ENCODE results near the gene NDUFAF7.
"Not testable (repeated sequence)": the region's sequence is repeated elsewhere in the genome, so short reads cannot be mapped to it uniquely, and the experiment has no call there.

The NDUFAF7 gene

GRCh38 chr2:37231241-37232130 is at the start of gene NDUFAF7, which contains the start of gene CEBPZ:
TSS of gene NDUFAF7 (plus strand) at chr2:37231658. CDS start at chr2:37231706, 48 bp downstream.
TSS of gene CEBPZ (minus strand) at chr2:37231596. CDS start at chr2:37231567, 29 bp downstream.
- peak; percentile 84 for DNase-seq

- no peak for DNase-seq
These were observed 49.5 kb upstream of the NDUFAF7 start for GRCh38 chr2:37181726-37182684.

GRCh38 chr2:37188570-37188969 is 42.9 kb upstream of the NDUFAF7 start, which contains the start of gene SULT6B1:
TSS of gene SULT6B1 (minus strand) at chr2:37188670. CDS start at chr2:37188640, 30 bp downstream.
- DNase-seq: no peak

GRCh38 chr2:37189452-37190153 is 41.9 kb upstream of the NDUFAF7 start:
- no peak for DNase-seq

GRCh38 chr2:37190290-37190689 is 41.2 kb upstream of the NDUFAF7 start:
- no peak for DNase-seq

GRCh38 chr2:37191253-37191652 is 40.2 kb upstream of the NDUFAF7 start:
- DNase-seq: no peak

- DNase-seq: no peak
These were observed 39.7 kb upstream of the NDUFAF7 start for GRCh38 chr2:37191747-37192146.

- DNase-seq: no peak
These were observed 38.9 kb upstream of the NDUFAF7 start for GRCh38 chr2:37192551-37192950.

- not testable (repeated sequence) for DNase-seq
These were observed 35.6 kb upstream of the NDUFAF7 start for GRCh38 chr2:37195862-37196319.

GRCh38 chr2:37196320-37197195 is 34.9 kb upstream of the NDUFAF7 start, which contains the start of gene CEBPZOS:
TSS of gene CEBPZOS (plus strand) at chr2:37196496. CDS start at chr2:37199705, 3,209 bp downstream.
- DNase-seq: peak; percentile 56

- DNase-seq: no peak
These were observed 32.8 kb upstream of the NDUFAF7 start for GRCh38 chr2:37198681-37199065.

GRCh38 chr2:37201208-37201607 is 30.2 kb upstream of the NDUFAF7 start:
- DNase-seq: no peak

- DNase-seq: no peak
These were observed 29.7 kb upstream of the NDUFAF7 start for GRCh38 chr2:37201766-37202165.

- DNase-seq: no peak
These were observed 27.8 kb upstream of the NDUFAF7 start for GRCh38 chr2:37203708-37204107.

- not testable (repeated sequence) for DNase-seq
These were observed 26.3 kb upstream of the NDUFAF7 start for GRCh38 chr2:37205071-37205661.

- no peak for DNase-seq
These were observed 25.6 kb upstream of the NDUFAF7 start for GRCh38 chr2:37205689-37206341.

GRCh38 chr2:37206760-37207159 is 24.7 kb upstream of the NDUFAF7 start:
- not testable (repeated sequence) for DNase-seq

- no peak for DNase-seq
These were observed 20.2 kb upstream of the NDUFAF7 start for GRCh38 chr2:37211212-37211611.

- no peak for DNase-seq
These were observed 19.5 kb upstream of the NDUFAF7 start for GRCh38 chr2:37211939-37212338.

- no peak for DNase-seq
These were observed 16.2 kb upstream of the NDUFAF7 start for GRCh38 chr2:37215250-37215649.

All from NCI-H526 treated with DMSO at 0.1 percent for 48 hours (cell line).